Activated naive CD8-positive, alpha-beta T cell treated with anti-CD3 and anti-CD28 coated beads, Interleukin-2, amount 10 ng/mL, durations not matched to agents 7 days and 5 days (primary cell): ENCODE data around the gene NXN. TPM values are rescaled to one million over a fixed set of nuclear protein-coding genes. Genes with fewer than 3 reads are reported as not detected.
"Not testable (repeated sequence)": the region's sequence is repeated elsewhere in the genome, so short reads cannot be mapped to it uniquely, and the experiment has no call there.

Experiments
- ATAC-seq: fragments of 150-1000 bp; cut with Tn5 transposase; one replicate; pipeline ENCODE4 v1.10.0; 2021; ENCODE audit warnings: low read depth, moderate library complexity
- POLR2A ChIA-PET: fragments of 350-600 bp; sonication (Branson Sonifier 250); formaldehyde crosslinking; loops from one replicate; lab custom pipeline; 2021; ENCODE audit warnings: antibody characterized with exemption; lab: Charles Lee
- DNase-seq: peaks from one replicate; pipeline ENCODE4 v3.0.0; 2021
- H3K27ac Mint-ChIP-seq: one replicate; pipeline ENCODE4 v1.8.0; 2022; ENCODE audit warnings: mild to moderate bottlenecking, mixed read lengths
- H3K27me3 Mint-ChIP-seq: one replicate; pipeline ENCODE4 v1.8.0; 2022; ENCODE audit warnings: mild to moderate bottlenecking, moderate library complexity, mixed read lengths
- H3K36me3 Mint-ChIP-seq: one replicate; pipeline ENCODE4 v1.8.0; 2021; ENCODE audit warnings: mild to moderate bottlenecking, mixed read lengths
- H3K4me1 Mint-ChIP-seq: one replicate; pipeline ENCODE4 v1.8.0; 2021; ENCODE audit warnings: mixed read lengths
- H3K4me3 Mint-ChIP-seq: one replicate; pipeline ENCODE4 v1.8.0; 2022; ENCODE audit warnings: mild to moderate bottlenecking, moderate library complexity, mixed read lengths
- H3K9me3 Mint-ChIP-seq: one replicate; pipeline ENCODE4 v1.8.0; 2021; ENCODE audit warnings: mixed read lengths
- total RNA-seq, 2 experiments: library from RNA; stranded (reverse); gene quantifications; one replicate each; pipeline ENCODE4 v1.2.3, GENCODE V29; 2021

NXN gene
- total RNA-seq, 2 experiments from 2014 or later = 0.22 to 0.37 TPM

GRCh38 chr17:806781-807522, 172.6 kb downstream of the NXN start:
- Mint-ChIP-seq H3K36me3 (no peaks in the 10 kb centered on the region), H3K4me1 (no peaks in the 10 kb centered on the region), H3K27ac (no peak overlapping the region), H3K27me3 (no peaks in the 10 kb centered on the region), H3K9me3 (no peaks in the 10 kb centered on the region), H3K4me3 (no peak overlapping the region)
- DNase-seq (no peak), ATAC-seq (no peak)
- POLR2A ChIA-PET = no interaction called here

- no peaks in the 10 kb centered on the region for H3K27me3 Mint-ChIP-seq
- H3K27ac Mint-ChIP-seq = no peak overlapping the region
- DNase-seq = no peak
- H3K9me3 Mint-ChIP-seq = no peaks in the 10 kb centered on the region
- POLR2A ChIA-PET = no interaction called here
- no peak for ATAC-seq
- H3K36me3 Mint-ChIP-seq = no peaks in the 10 kb centered on the region
- H3K4me1 Mint-ChIP-seq = no peaks in the 10 kb centered on the region
- no peak overlapping the region for H3K4me3 Mint-ChIP-seq
These were observed 173.2 kb downstream of the NXN start for GRCh38 chr17:806346-806745.

- ATAC-seq, H3K4me1 Mint-ChIP-seq, H3K27ac Mint-ChIP-seq, H3K36me3 Mint-ChIP-seq, H3K9me3 Mint-ChIP-seq, H3K4me3 Mint-ChIP-seq, POLR2A ChIA-PET, H3K27me3 Mint-ChIP-seq, DNase-seq: not testable (repeated sequence)
These were observed 173.7 kb downstream of the NXN start for GRCh38 chr17:805886-806285.

- H3K27me3 Mint-ChIP-seq = no peaks in the 10 kb centered on the region
- H3K27ac Mint-ChIP-seq = no peak overlapping the region
- ATAC-seq = no peak
- no peaks in the 10 kb centered on the region for H3K9me3 Mint-ChIP-seq
- H3K4me1 Mint-ChIP-seq = no peaks in the 10 kb centered on the region
- H3K4me3 Mint-ChIP-seq = no peak overlapping the region
- H3K36me3 Mint-ChIP-seq = no peaks in the 10 kb centered on the region
- POLR2A ChIA-PET = no interaction called here
- DNase-seq = no peak
These were observed 174.8 kb downstream of the NXN start for GRCh38 chr17:804541-805435.

- DNase-seq (no peak), ATAC-seq (no peak)
- H3K27ac Mint-ChIP-seq = no peak overlapping the region
- no peaks in the 10 kb centered on the region for H3K4me1 Mint-ChIP-seq
- no peaks in the 10 kb centered on the region for H3K9me3 Mint-ChIP-seq
- H3K4me3 Mint-ChIP-seq = no peak overlapping the region
- POLR2A ChIA-PET = no interaction called here
- no peaks in the 10 kb centered on the region for H3K36me3 Mint-ChIP-seq
- H3K27me3 Mint-ChIP-seq = no peaks in the 10 kb centered on the region
These were observed 176.4 kb downstream of the NXN start for GRCh38 chr17:802901-803881.

- no peaks in the 10 kb centered on the region for H3K27me3 Mint-ChIP-seq
These were observed 177.1 kb downstream of the NXN start for GRCh38 chr17:802481-802880.

GRCh38 chr17:801660-802059, 177.9 kb downstream of the NXN start:
- no peak for ATAC-seq
- H3K9me3 Mint-ChIP-seq = no peaks in the 10 kb centered on the region
- no peak overlapping the region for H3K4me3 Mint-ChIP-seq
- no peaks in the 10 kb centered on the region for H3K4me1 Mint-ChIP-seq
- no peak overlapping the region for H3K27ac Mint-ChIP-seq
- H3K36me3 Mint-ChIP-seq = no peaks in the 10 kb centered on the region
- no peak for DNase-seq
- no peaks in the 10 kb centered on the region for H3K27me3 Mint-ChIP-seq
- POLR2A ChIA-PET = no interaction called here

More at GRCh38 chr17:802481-802880, 177.1 kb downstream of the NXN start:
- no peak overlapping the region for H3K4me3 Mint-ChIP-seq
- H3K27ac Mint-ChIP-seq = no peak overlapping the region
- H3K4me1 Mint-ChIP-seq = no peaks in the 10 kb centered on the region
- DNase-seq = no peak
- H3K36me3 Mint-ChIP-seq = no peaks in the 10 kb centered on the region
- H3K9me3 Mint-ChIP-seq = no peaks in the 10 kb centered on the region
- POLR2A ChIA-PET = no interaction called here
- ATAC-seq = no peak

- Mint-ChIP-seq H3K4me3 (no peak overlapping the region), H3K9me3 (no peaks in the 10 kb centered on the region), H3K4me1 (no peaks in the 10 kb centered on the region), H3K27ac (no peak overlapping the region), H3K36me3 (no peaks in the 10 kb centered on the region), H3K27me3 (no peaks in the 10 kb centered on the region)
- POLR2A ChIA-PET = no interaction called here
- no peak for DNase-seq
- ATAC-seq = no peak
These were observed 178.9 kb downstream of the NXN start for GRCh38 chr17:800446-801242.

- Mint-ChIP-seq H3K27ac (no peak overlapping the region), H3K4me1 (peaks cover 2% of the 10 kb centered on the region), H3K27me3 (no peaks in the 10 kb centered on the region), H3K4me3 (no peak overlapping the region), H3K9me3 (no peaks in the 10 kb centered on the region), H3K36me3 (no peaks in the 10 kb centered on the region)
- POLR2A ChIA-PET = no interaction called here
- ATAC-seq (no peak), DNase-seq (no peak)
These were observed 180.3 kb downstream of the NXN start for GRCh38 chr17:799261-799660.

- POLR2A ChIA-PET = no interaction called here
- no peaks in the 10 kb centered on the region for H3K27me3 Mint-ChIP-seq
These were observed 181.3 kb downstream of the NXN start for GRCh38 chr17:798246-798645.

GRCh38 chr17:797236-797840, 182.2 kb downstream of the NXN start:
- Mint-ChIP-seq H3K9me3 (no peaks in the 10 kb centered on the region), H3K36me3 (no peaks in the 10 kb centered on the region), H3K4me3 (no peak overlapping the region), H3K4me1 (peaks cover 2% of the 10 kb centered on the region), H3K27ac (no peak overlapping the region), H3K27me3 (no peaks in the 10 kb centered on the region)
- POLR2A ChIA-PET = no interaction called here
- no peak for ATAC-seq
- no peak for DNase-seq

More at GRCh38 chr17:798246-798645, 181.3 kb downstream of the NXN start:
- no peak overlapping the region for H3K27ac Mint-ChIP-seq
- no peak for DNase-seq
- no peaks in the 10 kb centered on the region for H3K9me3 Mint-ChIP-seq
- ATAC-seq = no peak
- peaks cover 2% of the 10 kb centered on the region for H3K4me1 Mint-ChIP-seq
- no peak overlapping the region for H3K4me3 Mint-ChIP-seq
- H3K36me3 Mint-ChIP-seq = no peaks in the 10 kb centered on the region

- POLR2A ChIA-PET = interaction anchor here (2.3 kb wide), 1 partner anchor 15 kb away, joined by 5 read pairs; the partner anchor contains the start of genes GLOD4 and MRM3
- ATAC-seq = no peak
- H3K36me3 Mint-ChIP-seq = peaks cover under 1% of the 10 kb centered on the region
- H3K4me3 Mint-ChIP-seq = no peak overlapping the region
- no peaks in the 10 kb centered on the region for H3K27me3 Mint-ChIP-seq
- no peak for DNase-seq
- H3K4me1 Mint-ChIP-seq = peaks cover 2% of the 10 kb centered on the region
- no peaks in the 10 kb centered on the region for H3K9me3 Mint-ChIP-seq
- no peak overlapping the region for H3K27ac Mint-ChIP-seq
These were observed 183.0 kb downstream of the NXN start for GRCh38 chr17:796609-797008.
